GM20000 (cell line): ENCODE results near the gene TMEM86B.

ENCODE experiments used
- DNase-seq: peaks from one replicate; pipeline ENCODE4 v3.0.0; 2012; ENCODE audit warnings: low spot score
- TF ChIP-seq, protein P1 (sequence below): IDR thresholded peaks from 2 replicates; pipeline ENCODE4 v1.5.1; 2012; ENCODE audit warnings: mild to moderate bottlenecking, control low read depth; ENCODE audit errors: extremely low read depth, missing control alignments

Gene TMEM86B

DNA sequence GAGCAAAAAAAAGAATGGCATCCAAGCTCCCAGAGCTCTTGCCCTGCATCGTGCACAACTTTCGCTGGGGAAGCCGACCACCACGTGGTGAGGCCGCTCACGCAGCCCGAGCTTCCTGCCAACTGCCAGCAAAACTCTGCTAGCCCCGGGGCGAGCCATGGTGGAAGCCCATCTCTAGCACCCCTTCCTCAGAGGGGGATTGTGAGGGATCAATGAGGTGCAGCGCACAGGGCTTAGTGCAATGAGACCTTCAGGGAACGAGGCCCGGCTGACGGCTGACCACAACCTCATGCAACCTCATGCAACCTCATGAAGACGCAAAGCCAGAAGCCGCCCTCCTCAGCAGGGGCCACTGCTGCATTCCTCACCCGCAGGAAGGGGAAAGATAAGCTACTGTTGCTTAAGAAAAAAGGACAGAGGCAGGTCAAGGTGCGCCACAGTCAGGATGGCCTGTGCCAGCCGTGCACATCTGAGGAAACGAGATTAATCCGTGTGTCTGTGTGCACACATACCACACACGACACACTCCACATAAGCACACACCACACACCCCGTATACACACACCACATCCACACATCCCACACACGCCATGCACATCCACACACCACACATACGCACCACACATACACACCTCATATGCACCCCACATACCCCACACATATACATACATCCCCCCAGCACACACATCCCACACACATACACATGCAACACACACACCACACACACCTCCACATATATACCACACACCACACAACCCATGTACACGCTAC lies 41.8 kb upstream of the TMEM86B start:
- TF ChIP-seq, protein P1, sequence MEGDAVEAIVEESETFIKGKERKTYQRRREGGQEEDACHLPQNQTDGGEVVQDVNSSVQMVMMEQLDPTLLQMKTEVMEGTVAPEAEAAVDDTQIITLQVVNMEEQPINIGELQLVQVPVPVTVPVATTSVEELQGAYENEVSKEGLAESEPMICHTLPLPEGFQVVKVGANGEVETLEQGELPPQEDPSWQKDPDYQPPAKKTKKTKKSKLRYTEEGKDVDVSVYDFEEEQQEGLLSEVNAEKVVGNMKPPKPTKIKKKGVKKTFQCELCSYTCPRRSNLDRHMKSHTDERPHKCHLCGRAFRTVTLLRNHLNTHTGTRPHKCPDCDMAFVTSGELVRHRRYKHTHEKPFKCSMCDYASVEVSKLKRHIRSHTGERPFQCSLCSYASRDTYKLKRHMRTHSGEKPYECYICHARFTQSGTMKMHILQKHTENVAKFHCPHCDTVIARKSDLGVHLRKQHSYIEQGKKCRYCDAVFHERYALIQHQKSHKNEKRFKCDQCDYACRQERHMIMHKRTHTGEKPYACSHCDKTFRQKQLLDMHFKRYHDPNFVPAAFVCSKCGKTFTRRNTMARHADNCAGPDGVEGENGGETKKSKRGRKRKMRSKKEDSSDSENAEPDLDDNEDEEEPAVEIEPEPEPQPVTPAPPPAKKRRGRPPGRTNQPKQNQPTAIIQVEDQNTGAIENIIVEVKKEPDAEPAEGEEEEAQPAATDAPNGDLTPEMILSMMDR = no peak

DNA sequence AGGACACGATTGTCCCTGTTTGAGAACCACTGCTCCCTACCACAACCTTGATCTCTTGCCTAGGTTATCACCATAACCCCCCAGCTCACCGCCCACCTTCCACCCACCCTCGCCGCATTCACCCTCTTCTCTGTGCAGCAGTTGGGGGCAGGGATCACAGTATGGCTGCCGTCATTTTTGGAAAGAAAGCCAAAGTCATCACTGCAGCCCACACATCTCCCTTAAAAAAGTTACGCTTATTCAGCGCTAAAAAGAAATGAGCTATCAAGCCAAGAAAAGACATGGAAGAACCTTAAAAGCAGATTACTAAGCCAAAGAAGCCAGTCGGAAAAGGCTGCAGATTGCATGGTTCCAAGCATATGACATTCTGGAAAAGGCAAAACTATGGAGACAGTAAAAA lies 40.7 kb upstream of the TMEM86B start:
- DNase-seq = no peak
- TF ChIP-seq, protein P1 = no peak

More for the DNA sequence above, 41.8 kb upstream of the TMEM86B start:
- DNase-seq = no peak

DNA sequence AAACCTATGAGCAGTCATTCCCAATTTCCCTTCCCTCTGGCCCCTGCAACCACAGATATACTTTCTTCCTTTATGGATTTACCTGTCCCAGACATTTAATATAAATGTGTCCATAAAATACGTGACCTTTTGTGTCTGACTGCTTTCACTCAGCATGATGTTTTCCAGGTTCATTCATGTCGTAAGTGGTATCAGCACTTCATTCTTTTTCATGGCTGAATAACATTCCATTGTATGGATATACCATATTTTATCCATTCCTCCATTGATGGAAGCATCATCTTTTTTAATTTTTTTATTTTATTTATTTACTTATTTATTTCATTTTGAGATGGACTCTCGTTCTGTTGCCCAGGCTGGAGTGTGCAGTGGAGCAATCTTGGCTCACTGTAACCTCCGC lies 38.3 kb upstream of the TMEM86B start:
- TF ChIP-seq, protein P1 = no peak
- DNase-seq = no peak

DNA sequence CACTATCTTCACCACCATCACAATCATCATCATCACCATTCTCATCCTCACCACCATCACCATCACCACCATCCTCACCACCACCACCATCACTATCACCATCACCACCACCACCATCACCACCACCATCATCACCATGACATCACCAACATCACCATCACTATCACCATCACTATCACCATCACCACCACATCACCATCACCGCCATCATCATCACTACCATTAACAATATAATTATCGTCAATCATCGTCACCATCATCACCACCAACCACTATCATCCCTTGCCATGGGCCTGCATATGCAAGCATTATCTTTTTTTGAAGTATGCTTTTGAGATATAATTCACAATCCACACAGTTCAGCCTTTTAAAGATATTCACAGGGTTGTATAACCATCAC lies 37.8 kb upstream of the TMEM86B start:
- TF ChIP-seq, protein P1 = no peak
- no peak for DNase-seq

DNA sequence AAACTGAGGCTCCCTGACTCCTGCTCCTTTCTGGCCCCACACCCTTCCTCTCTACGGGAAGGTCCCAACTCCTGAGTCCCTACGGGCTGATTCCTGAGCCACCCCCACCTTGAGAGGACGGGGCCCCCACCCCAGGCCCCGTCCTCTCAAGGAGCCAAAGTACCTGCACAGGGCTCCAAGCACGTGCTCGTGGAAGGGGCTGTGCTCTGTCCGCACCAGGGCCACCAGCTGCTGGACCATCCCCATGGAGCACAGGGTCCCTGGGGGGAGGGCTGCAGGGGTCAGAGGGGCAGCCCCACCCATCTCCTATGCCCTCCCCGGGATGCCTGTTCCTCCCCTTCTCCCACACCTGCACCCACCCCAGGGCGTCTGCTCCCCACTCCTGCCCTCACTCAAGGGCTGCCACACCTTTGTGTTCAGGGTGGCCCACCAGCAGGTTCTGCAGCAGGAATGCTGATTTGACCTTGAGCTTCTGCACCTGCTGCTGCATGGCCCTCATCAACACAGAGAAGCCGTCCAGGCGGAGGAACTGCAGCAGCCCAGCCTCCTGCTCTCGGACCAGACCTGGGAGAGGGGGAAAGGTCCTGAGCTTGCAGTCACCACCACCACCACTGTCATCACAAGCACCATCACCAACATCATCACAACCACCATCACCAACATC lies 37.3 kb upstream of the TMEM86B start:
- no peak for DNase-seq
- TF ChIP-seq, protein P1 = no peak

DNA sequence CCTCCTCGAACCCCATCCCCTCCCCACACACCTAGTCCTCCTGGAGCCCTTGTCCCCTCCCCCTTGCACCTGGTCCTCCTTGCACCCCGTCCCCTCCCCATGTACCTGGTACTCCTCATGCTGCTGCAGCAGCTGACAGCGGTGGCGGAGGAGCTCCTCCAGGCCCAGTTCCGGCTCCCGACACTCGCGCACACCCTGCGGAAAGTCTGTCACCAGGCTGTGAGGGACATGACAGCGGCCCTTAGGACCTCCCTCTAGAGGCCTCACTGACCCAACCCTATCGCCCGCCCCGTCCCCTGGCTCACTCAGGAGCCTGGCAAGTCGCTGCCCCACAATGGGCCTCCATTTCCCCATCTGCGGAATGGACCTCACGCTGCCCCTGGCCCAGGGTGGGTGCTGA lies 36.6 kb upstream of the TMEM86B start:
- no peak for DNase-seq
- TF ChIP-seq, protein P1 = no peak

DNA sequence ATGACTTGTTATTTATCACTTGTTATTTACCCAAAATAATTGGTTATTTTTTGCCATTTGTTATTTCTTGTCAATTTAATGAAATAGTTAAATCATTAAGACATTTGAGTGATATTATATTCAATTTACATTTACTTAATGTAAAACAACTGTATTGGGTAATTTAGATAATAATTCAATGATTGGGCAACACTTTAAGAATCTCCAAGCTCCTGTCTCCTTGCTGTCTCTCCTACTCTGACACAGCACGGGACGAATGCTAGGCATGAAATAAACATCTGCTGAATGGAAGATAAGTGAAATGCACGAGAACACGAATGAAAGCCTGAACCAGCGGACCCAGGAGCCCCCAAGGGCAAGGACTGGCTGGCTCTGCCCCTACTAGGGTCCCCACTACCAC lies 36.0 kb upstream of the TMEM86B start:
- no peak for DNase-seq
- TF ChIP-seq, protein P1 = no peak
